Muscle of leg (tissue), 11 donors: ENCODE measurements around the gene LMOD1. TPM values are rescaled to one million over a fixed set of nuclear protein-coding genes. Genes with fewer than 3 reads are reported as not detected.
A peak's percentile ranks its signal among the peaks of the same experiment; 100 is the strongest.
"Not testable (repeated sequence)": the region's sequence is repeated elsewhere in the genome, so short reads cannot be mapped to it uniquely, and the experiment has no call there.

Experiments
- DNase-seq: peaks from one replicate; pipeline ENCODE4 v3.0.0; 2013
- H3K27ac ChIP-seq: one replicate; pipeline ENCODE4 v1.5.1; 2013; ENCODE audit warnings: mild to moderate bottlenecking, low read length, control low read depth
- H3K27me3 ChIP-seq: one replicate; pipeline ENCODE4 v1.6.1; 2013; ENCODE audit warnings: low read length; ENCODE audit not compliant: control insufficient read depth, insufficient read depth
- H3K36me3 ChIP-seq: one replicate; pipeline ENCODE4 v1.6.1; 2013; ENCODE audit warnings: low read length; ENCODE audit not compliant: control insufficient read depth, insufficient read depth
- H3K4me1 ChIP-seq: one replicate; pipeline ENCODE4 v1.6.1; 2013; ENCODE audit warnings: low read length; ENCODE audit not compliant: control insufficient read depth, insufficient read depth
- H3K4me3 ChIP-seq: one replicate; pipeline ENCODE4 v1.5.1; 2013; ENCODE audit warnings: low read length, control low read depth
- H3K9me3 ChIP-seq: replicated peaks from 2 replicates; pipeline ENCODE4 v1.6.1; 2013; ENCODE audit warnings: low read depth, low read length; ENCODE audit not compliant: control insufficient read depth
- WGBS: methylation state at CpG from one replicate; pipeline ENCODE4 v1.1.5; 2013; ENCODE audit warnings: missing lambda C conversion rate; ENCODE audit not compliant: insufficient coverage; 5-methylcytosine and 5-hydroxymethylcytosine counted together
- polyA plus RNA-seq, 8 donors: library from polyadenylated mRNA; unstranded; fragments of 120-200 nt; gene quantifications; one replicate each; pipeline versions ENCODE4 v1.2.1 to v1.2.3, GENCODE V29; 2013; ENCODE audit warnings: inconsistent platforms in 1 of 8, low replicate concordance in 1 of 8; ENCODE audit not compliant: insufficient read length in 8 of 8, insufficient read depth in 1 of 8
- total RNA-seq: library from RNA; stranded (reverse); fragments of 120-200 nt; gene quantifications from one replicate; pipeline ENCODE4 v1.2.4, GENCODE V29; 2013

LMOD1 gene
- total and polyA plus RNA-seq, 9 donors, result 14.0 to 57.6 (median 40.9) TPM

DNA sequence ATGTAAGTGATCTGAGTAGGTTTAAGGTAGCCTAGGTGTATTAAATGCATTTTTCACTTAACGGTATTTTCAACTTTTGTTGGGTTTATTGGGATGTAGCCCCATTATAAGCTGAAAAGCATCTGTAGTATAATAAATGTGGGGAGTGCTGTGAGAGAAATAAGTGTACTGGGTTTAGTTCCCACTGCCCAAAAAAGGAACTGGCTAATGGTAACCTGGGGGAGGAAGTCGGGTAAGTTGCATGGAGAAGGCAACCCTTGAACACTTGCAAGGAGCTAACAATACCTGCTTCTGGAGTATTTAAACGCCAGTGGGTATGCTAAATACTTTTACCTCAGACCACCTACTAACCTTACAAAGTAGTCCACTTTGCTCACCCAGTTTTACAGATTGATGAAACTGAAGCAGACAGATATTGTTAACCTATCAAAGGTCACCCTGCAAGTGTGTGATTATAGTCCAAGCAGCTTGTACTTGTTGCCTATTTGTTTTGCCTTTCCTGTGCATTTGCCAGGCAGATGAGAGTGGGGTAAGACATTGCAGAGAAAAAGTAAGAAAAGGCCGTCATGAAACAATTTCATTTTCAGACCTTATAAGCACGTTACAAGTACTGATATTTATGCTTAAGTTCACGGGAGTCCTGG lies 65.3 kb downstream of the LMOD1 start:
- Histone ChIP-seq H3K4me3 (no peak overlapping the region), H3K9me3 (no peaks in the 10 kb centered on the region), H3K27me3 (peaks cover 2% of the 10 kb centered on the region), H3K36me3 (peaks cover 10% of the 10 kb centered on the region), H3K27ac (no peak overlapping the region), H3K4me1 (peaks cover 52% of the 10 kb centered on the region)
- 92% methylated on average over 2 of the region's 6 CpGs for WGBS
- DNase-seq, result no peak

DNA sequence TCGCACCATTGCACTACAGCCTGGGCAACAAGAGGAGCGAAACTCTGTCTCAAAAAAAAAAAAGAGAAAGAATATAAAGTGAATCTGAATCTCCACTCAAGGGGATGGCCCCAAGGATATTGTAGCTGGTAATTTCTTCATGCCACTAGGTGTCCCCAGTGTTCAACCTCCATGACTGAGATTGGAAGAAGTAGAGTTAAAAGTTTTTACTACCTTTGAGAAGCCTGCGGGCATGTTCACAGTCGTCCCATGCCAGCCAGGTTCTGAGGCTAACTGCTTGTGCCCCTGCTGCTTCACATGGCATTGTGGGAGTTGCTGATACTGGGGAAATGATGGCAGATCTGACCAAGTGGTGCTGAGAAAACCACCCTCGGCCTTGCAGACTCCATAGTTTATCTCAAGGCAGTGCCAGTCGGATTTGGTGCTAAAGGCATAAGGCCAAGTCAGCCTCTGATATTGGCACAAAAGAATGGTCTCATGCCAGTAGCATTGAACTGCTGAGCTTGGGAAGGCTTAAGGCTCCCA lies 68.4 kb downstream of the LMOD1 start:
- WGBS, result 61% methylated on average over 5 of the region's 6 CpGs
- no peak overlapping the region for H3K4me3 ChIP-seq
- no peak overlapping the region for H3K27ac ChIP-seq
- peak; percentile 49 for DNase-seq
- no peaks in the 10 kb centered on the region for H3K9me3 ChIP-seq
- peaks cover 34% of the 10 kb centered on the region for H3K36me3 ChIP-seq
- H3K27me3 ChIP-seq, result no peaks in the 10 kb centered on the region
- peaks cover 22% of the 10 kb centered on the region for H3K4me1 ChIP-seq

DNA sequence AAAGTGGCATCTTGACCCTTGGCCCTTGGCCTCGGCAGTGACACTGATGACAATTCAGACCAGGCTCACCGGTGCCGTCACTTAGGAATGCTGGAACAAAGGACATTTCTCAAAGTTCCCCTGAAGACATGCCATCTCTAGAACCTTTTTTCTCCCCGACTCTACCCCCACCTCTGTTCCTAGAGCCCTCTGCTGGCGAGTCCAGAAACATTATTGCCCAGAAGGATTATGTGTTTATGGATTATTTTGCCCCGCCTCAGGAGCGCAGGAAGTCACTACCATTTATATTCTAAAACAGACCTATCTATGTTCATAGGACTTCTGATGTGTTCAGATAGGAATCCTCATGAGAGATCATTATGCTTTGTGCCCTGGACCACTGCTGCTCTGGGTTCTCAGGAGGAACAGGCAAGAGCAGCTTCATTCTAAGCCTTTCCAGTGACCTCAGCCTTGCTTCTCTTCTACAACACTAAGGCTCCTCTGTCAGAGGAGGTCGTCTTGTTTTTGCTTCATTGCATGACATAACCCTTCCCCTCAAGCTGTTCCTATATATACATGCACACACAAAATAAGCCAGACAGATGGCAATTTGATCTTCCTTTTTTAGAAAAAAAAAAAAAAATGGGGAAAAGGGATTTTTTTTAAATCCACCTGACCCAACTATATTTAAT lies 70.1 kb downstream of the LMOD1 start:
- peaks cover 48% of the 10 kb centered on the region for H3K36me3 ChIP-seq
- no peak overlapping the region for H3K27ac ChIP-seq
- H3K4me1 ChIP-seq, result peaks cover 10% of the 10 kb centered on the region
- no peak overlapping the region for H3K4me3 ChIP-seq
- no peak for DNase-seq
- no peaks in the 10 kb centered on the region for H3K9me3 ChIP-seq
- H3K27me3 ChIP-seq, result no peaks in the 10 kb centered on the region
- WGBS, result 71% methylated on average over 3 of the region's 8 CpGs

DNA sequence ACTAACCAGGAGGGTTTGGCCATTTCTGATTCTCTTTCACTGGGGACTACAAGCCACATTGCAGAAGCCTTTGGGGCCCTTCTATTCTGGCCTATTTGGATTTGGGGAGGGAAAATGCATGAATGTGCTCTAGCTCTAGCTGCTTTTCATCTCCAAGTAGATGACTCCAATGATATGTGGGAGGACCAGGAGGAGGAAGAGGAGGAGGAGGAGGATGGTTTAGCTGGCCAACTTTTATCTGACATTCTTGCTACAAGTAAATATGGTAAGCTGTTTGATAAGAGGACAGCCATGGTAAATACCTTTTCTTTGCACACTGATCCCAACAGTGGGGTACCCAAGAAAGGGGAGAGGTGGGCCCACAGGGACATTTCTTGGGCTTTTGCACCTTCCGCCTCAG lies 71.7 kb downstream of the LMOD1 start:
- Histone ChIP-seq H3K9me3 (no peaks in the 10 kb centered on the region), H3K4me3 (no peak overlapping the region), H3K27ac (no peak overlapping the region), H3K4me1 (peaks cover 10% of the 10 kb centered on the region), H3K36me3 (peaks cover 62% of the 10 kb centered on the region), H3K27me3 (no peaks in the 10 kb centered on the region)
- no peak for DNase-seq
- no CpG with 5 or more reads among the region's 1 CpG for WGBS

DNA sequence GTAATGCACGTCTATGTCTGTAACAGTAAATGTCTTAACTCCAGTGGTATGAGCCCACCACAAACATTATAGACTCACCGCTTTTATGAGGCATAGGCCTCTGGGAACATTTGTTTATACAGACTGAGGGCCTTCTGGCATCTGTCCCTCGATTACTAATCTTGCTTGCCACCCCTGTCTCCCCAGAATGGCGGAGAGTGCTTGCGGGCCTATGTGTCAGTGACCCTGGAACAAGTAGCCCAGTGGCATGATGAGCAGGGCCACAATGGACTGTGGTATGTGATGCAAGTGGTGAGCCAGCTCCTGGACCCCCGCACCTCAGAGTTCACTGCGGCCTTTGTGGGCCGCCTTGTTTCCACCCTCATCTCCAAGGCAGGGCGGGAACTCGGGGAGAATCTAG lies 76.0 kb downstream of the LMOD1 start:
- DNase-seq, result no peak
- no peak overlapping the region for H3K27ac ChIP-seq
- H3K9me3 ChIP-seq, result no peaks in the 10 kb centered on the region
- H3K4me1 ChIP-seq, result no peaks in the 10 kb centered on the region
- H3K27me3 ChIP-seq, result no peaks in the 10 kb centered on the region
- peaks cover 70% of the 10 kb centered on the region for H3K36me3 ChIP-seq
- whole genome bisulfite sequencing, result 100% methylated on average over 1 of the region's 10 CpGs
- H3K4me3 ChIP-seq, result no peak overlapping the region

DNA sequence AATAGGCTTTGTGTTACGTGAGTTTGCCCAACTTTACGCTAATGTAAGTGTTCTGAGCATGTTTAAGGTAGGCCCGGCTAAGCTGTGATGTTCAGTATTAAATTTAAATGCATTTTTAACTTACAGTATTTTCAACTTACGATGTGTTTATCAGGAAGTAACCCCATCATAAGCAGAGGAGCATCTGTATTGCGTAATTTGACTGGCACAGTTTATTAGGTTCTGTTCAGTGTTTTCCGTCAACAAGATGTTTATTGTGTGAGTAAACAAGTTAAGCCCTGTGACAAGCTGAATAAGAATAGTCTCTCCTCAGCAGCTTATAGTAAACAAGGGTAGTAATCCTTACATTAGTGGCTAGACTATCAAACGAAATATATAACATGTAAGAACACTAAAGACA lies 84.9 kb downstream of the LMOD1 start:
- DNase-seq, result no peak
- peaks cover 55% of the 10 kb centered on the region for H3K36me3 ChIP-seq
- no peaks in the 10 kb centered on the region for H3K4me1 ChIP-seq
- no peak overlapping the region for H3K27ac ChIP-seq
- 100% methylated on average over 1 of the region's 7 CpGs for WGBS
- H3K4me3 ChIP-seq, result no peak overlapping the region
- H3K27me3 ChIP-seq, result no peaks in the 10 kb centered on the region
- no peaks in the 10 kb centered on the region for H3K9me3 ChIP-seq

DNA sequence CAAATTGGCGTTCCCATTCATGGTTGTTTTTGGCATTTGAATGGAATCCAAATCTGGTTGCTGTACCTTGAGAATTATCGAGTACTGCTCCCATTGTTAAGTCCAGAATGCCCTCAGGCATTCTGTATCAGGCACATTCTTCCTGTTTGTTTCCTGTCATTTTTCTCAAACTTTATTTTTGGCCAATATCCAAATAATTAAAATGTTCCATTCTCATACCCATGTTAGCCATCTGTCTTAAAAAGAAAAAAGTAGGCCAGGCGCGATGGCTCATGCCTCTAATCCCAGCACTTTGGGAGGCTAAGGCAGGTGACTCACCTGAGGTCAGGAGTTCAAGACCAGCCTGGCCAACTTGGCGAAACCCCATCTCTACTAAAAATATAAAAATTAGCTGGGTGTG lies 86.9 kb downstream of the LMOD1 start:
- WGBS, result 90% methylated on average over 2 of the region's 5 CpGs
- Histone ChIP-seq H3K4me1 (no peaks in the 10 kb centered on the region), H3K27ac (no peak overlapping the region), H3K4me3 (no peak overlapping the region), H3K9me3 (no peaks in the 10 kb centered on the region), H3K27me3 (no peaks in the 10 kb centered on the region), H3K36me3 (peaks cover 59% of the 10 kb centered on the region)
- DNase-seq, result no peak

DNA sequence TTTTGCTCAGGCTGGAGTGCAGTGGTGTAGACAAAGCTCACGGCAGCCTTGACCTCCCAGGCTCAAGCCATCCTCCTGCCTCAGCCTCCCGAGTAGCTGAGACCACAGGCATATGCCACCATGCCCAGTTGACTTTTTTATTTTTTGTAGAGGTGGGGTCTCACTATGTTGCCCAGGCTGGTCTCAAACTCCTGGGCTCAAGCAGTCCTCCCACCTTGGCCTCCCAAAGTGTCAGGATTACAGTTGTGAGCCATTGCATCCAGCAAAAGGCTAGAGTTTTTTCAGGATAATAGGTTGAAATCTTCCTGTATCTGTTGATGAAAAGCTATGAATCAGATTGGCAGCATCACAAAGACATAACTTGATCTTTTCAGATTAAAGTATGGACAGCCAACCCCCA lies 89.6 kb downstream of the LMOD1 start:
- H3K27me3 ChIP-seq, H3K4me3 ChIP-seq, DNase-seq, H3K9me3 ChIP-seq, H3K27ac ChIP-seq, H3K4me1 ChIP-seq: not testable (repeated sequence)
- peaks cover 73% of the 10 kb centered on the region for H3K36me3 ChIP-seq
- WGBS, result no CpG with 5 or more reads among the region's 2 CpGs

DNA sequence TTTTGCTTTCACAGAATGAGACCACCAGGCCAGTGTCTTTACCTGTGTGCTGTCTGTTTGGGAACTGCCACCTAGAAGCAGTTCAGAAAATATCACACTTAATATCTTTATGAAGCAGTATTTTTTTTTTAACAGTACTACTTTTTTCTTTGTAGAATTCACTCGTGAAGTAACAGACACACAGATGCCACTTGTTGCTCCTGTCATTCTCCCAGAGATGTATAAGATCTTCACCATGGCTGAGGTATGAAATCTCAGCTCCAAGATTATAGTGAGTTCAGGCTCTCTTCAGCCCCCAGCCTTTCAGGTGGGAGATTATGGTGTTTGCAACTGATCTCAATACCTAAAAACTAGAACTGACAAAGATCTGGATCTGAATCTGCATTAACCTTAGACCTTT lies 94.4 kb downstream of the LMOD1 start:
- Histone ChIP-seq H3K4me1 (no peaks in the 10 kb centered on the region), H3K4me3 (no peak overlapping the region), H3K9me3 (no peaks in the 10 kb centered on the region), H3K27ac (no peak overlapping the region), H3K27me3 (no peaks in the 10 kb centered on the region), H3K36me3 (peaks cover 63% of the 10 kb centered on the region)
- WGBS, result no CpG with 5 or more reads among the region's 1 CpG
- DNase-seq, result no peak

DNA sequence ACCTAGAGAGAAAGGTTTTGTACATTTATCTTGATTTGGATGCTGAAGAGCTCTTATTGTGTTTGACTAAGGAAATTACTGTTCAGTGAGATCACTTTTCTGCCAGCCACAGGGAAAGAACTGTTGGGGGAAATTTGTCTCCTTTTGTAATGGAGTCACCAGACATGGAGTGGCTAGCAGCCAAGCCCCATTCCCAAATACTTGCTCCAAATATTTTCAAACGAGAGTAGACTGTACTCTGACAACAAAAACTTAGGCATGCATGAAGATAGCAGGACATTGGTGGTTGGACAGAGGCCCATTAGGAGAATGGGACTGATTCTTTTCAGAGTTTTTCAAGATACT lies 96.3 kb downstream of the LMOD1 start:
- H3K4me1 ChIP-seq, result no peaks in the 10 kb centered on the region
- peaks cover 51% of the 10 kb centered on the region for H3K36me3 ChIP-seq
- no peaks in the 10 kb centered on the region for H3K27me3 ChIP-seq
- H3K4me3 ChIP-seq, result no peak overlapping the region
- H3K9me3 ChIP-seq, result no peaks in the 10 kb centered on the region
- H3K27ac ChIP-seq, result peak overlapping the region; percentile 72
- DNase-seq, result peak; percentile 72
- WGBS, result no CpG with 5 or more reads among the region's 1 CpG
